ENCODE results near the gene ACOT7. TPM values are rescaled to one million over a fixed set of nuclear protein-coding genes. Genes with fewer than 3 reads are reported as not detected.
"Not testable (repeated sequence)": the region's sequence is repeated elsewhere in the genome, so short reads cannot be mapped to it uniquely, and the experiment has no call there.

Gene ACOT7
- total and polyA plus RNA-seq, 2 donors, result 14.2 to 22.2 TPM

DNA sequence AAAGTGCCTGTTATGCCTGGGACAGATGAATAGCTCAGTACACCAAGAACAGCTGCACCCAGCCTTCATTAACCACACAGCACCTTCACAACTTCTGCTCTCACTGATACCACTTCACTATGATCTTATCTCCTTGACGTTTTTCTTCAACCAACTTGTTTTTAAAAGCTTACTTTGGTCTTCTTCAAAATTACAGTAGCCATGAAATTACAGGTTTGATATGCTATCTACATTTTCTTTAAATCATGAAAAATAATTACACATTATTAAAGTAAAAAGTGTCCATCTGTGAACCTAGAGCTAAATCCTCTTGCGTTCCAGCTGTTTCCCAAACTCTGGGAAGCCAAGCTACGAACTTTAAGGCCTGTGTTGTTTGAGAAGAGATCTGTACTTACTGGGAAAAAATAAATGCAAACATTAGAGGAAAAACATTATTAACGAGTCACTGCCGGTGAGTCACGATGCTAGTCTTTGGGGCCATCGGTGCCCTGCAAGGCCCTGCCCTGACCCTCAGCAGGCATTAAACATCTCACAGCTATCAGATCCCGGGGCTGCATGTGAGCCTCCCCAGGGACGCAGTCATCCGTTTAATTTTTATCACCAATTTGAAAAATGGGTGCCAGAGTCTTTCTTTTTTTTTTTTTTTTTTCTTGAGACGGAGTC, 76.3 kb downstream of the ACOT7 start:
- H3K27ac ChIP-seq (ENCODE audit: low read depth in 1 of 2, low read length in 1 of 2), result peak overlapping the region; percentile 71 to 92
- H3K27me3 ChIP-seq (ENCODE audit: control insufficient read depth in 2 of 2, insufficient read depth in 1 of 2, low read length in 1 of 2), result no peaks in the 10 kb centered on the region
- no peak overlapping the region for H3K4me3 ChIP-seq (ENCODE audit: low read length in 2 of 2)
- DNase-seq (ENCODE audit: low read depth in 6 of 9, low spot score in 9 of 9), result peak in 7 of 9 donors; percentile 25 to 82 (median 45)
- peaks cover 2 to 6% of the 10 kb centered on the region in 2 donors for H3K36me3 ChIP-seq (ENCODE audit: control insufficient read depth in 2 of 2, insufficient read depth in 2 of 2, low read length in 1 of 2)
- H3K4me1 ChIP-seq (ENCODE audit: control insufficient read depth in 2 of 2, insufficient read depth in 2 of 2, low read length in 2 of 2), result peaks cover 7 to 21% of the 10 kb centered on the region in 2 donors
- 82% methylated on average over 11 of the region's 11 CpGs for WGBS
- H3K9me3 ChIP-seq (ENCODE audit: control insufficient read depth in 2 of 2, insufficient read depth in 1 of 2, low read length in 1 of 2), result no peaks in the 10 kb centered on the region

DNA sequence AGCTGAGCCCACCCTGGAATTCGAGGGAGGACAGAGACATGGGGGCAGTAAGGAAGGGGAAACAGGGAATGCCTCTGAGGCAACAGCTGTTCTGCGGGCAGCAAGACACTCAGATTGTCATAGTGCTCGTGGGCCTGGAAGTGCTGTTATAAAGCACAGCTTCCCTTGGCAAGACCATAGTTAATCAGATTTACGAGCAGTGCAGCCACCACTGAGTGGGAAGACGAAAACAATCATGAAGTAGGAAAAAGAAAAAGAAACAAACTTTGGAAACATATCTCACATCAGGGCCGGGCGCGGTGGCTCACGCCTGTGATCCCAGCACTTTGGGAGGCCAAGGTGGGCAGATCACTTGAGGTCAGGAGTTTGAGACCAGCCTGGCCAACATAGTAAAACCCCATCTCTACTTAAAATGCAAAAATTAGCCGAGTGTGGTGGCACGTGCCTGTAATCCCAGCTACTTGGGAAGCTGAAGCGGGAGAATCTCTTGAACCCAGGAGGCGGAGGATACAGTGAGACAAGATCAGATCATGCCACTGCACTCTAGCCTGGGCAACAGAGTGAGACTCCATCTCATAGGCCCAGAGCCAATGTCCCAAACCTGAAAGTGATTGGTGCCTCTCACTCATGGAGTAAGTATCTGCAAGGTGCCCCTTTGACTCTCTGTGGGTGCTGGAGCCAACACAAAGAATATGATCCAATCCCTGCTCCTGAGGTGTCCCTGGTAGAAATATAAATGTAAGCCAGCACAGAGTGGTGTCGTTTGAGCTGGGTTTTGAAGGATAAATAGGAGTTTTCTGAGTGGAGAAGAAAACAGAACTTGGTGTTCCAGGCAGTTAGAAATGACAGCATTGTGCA, 77.1 kb downstream of the ACOT7 start:
- Histone ChIP-seq H3K4me1 (ENCODE audit: control insufficient read depth in 2 of 2, insufficient read depth in 2 of 2, low read length in 2 of 2) (peaks cover 7 to 21% of the 10 kb centered on the region in 2 donors), H3K36me3 (ENCODE audit: control insufficient read depth in 2 of 2, insufficient read depth in 2 of 2, low read length in 1 of 2) (peaks cover 2 to 6% of the 10 kb centered on the region in 2 donors), H3K27ac (ENCODE audit: low read depth in 1 of 2, low read length in 1 of 2) (peak overlapping the region; percentile 81 to 92), H3K9me3 (ENCODE audit: control insufficient read depth in 2 of 2, insufficient read depth in 1 of 2, low read length in 1 of 2) (no peaks in the 10 kb centered on the region), H3K27me3 (ENCODE audit: control insufficient read depth in 2 of 2, insufficient read depth in 1 of 2, low read length in 1 of 2) (no peaks in the 10 kb centered on the region), H3K4me3 (ENCODE audit: low read length in 2 of 2) (no peak overlapping the region)
- 94% methylated on average over 14 of the region's 14 CpGs for WGBS
- DNase-seq (ENCODE audit: low read depth in 6 of 9, low spot score in 9 of 9), result peak in 2 of 9 donors; percentile 19 to 33

DNA sequence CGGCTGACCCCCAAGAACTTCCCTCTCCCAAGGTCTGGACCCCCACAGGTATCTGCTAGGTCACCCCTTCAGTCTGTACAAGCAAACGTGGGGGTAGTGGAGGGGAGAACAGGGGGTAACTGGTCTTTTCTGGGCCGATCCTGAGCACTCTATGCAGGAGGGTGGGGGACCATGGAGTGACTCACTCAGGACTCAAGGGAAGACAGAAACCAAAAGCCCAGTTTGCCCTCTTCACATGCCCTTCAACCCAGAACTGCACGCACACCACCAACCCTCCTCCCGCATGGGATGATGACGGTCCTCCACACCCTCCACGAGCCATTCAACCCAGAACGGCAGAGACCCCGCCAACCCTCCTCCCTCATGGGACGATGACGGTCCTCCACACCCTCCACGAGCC, 79.1 kb downstream of the ACOT7 start:
- 98% methylated on average over 12 of the region's 12 CpGs for WGBS
- Histone ChIP-seq H3K9me3 (ENCODE audit: control insufficient read depth in 2 of 2, insufficient read depth in 1 of 2, low read length in 1 of 2) (peaks cover 0 to 1% of the 10 kb centered on the region in 2 donors), H3K27me3 (ENCODE audit: control insufficient read depth in 2 of 2, insufficient read depth in 1 of 2, low read length in 1 of 2) (no peaks in the 10 kb centered on the region), H3K36me3 (ENCODE audit: control insufficient read depth in 2 of 2, insufficient read depth in 2 of 2, low read length in 1 of 2) (peaks cover 2 to 6% of the 10 kb centered on the region in 2 donors), H3K4me3 (ENCODE audit: low read length in 2 of 2) (no peak overlapping the region), H3K4me1 (ENCODE audit: control insufficient read depth in 2 of 2, insufficient read depth in 2 of 2, low read length in 2 of 2) (peaks cover 7 to 21% of the 10 kb centered on the region in 2 donors), H3K27ac (ENCODE audit: low read depth in 1 of 2, low read length in 1 of 2) (no peak overlapping the region)
- no peak for DNase-seq (ENCODE audit: low read depth in 6 of 9, low spot score in 9 of 9)

DNA sequence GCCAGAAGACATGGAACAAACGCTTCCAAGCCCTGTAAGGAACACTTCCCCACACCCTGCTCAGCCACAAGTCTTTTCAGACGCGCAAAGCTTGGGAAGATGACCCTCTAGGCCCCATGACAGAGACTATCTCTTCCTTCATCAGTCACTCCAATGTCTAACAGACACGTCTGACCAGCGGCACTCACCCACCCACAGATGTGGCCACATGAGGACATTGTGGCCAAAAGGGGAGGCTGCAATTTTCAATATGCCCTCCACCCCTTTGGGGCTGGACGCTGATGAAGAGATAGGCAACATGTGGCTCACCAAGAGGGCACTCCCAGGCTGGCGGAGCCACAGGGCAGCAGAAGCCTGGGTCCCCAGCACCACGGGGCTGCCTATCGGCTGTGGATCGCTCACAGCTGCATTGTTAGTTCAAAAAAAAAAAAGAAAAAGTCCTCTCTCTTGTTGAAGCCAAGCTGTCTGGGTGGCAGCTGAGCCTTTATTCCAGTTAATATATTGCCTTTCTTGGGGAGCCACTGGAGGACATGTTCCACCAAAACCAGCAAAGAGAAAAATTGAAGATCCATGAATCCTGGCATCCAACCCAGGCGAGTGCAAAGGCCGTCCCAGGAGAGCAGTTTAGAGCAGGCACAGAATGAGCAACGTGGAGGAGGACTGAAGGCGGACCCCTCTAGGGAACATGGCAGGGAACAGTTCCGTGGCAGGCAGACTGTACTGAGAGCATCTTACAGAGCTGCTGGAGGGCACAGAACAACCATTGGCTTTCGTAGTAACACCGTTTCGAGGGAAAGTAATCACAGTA, 80.0 kb downstream of the ACOT7 start:
- WGBS, result 93% methylated on average over 18 of the region's 18 CpGs

DNA sequence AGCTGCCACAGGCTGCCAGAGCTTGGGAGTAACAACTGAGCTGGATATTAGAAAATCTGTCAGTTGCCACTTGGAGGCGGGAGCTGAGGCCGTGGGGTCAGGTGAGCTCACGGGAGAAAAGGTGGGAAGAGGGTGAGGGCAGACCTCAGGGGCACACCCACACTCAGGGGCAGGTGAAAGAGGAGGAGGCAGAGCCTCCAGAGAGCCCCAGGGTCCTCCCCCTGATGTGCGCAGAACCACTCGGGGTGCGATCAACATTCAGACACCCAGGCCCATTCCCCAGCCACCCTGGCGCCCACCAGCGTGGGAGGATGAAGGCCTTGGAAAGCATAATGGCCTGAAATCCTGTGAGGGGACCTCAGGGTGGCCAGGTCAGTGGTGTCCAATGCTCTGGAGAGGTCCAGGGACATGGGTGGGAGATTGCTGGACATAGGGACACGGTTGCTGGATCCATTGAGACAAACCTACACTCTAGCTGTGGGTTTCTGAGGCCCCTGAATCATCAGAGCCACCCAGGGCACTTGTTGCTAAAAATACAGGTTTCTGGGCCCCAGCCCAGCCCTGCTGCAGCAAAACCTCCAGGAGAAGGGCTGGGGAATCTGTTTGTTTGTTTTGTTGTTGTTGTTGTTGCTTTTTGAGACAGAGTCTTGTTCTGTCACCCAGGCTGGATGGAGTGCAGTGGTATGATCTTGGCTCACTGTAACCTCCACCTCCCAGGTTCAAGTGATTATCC, 83.3 kb downstream of the ACOT7 start:
- Histone ChIP-seq H3K4me3 (ENCODE audit: low read length in 2 of 2) (no peak overlapping the region), H3K27ac (ENCODE audit: low read depth in 1 of 2, low read length in 1 of 2) (no peak overlapping the region), H3K36me3 (ENCODE audit: control insufficient read depth in 2 of 2, insufficient read depth in 2 of 2, low read length in 1 of 2) (peaks cover 2 to 6% of the 10 kb centered on the region in 2 donors), H3K27me3 (ENCODE audit: control insufficient read depth in 2 of 2, insufficient read depth in 1 of 2, low read length in 1 of 2) (no peaks in the 10 kb centered on the region), H3K4me1 (ENCODE audit: control insufficient read depth in 2 of 2, insufficient read depth in 2 of 2, low read length in 2 of 2) (no peaks in the 10 kb centered on the region), H3K9me3 (ENCODE audit: control insufficient read depth in 2 of 2, insufficient read depth in 1 of 2, low read length in 1 of 2) (peaks cover 2 to 4% of the 10 kb centered on the region in 2 donors)
- no peak for DNase-seq (ENCODE audit: low read depth in 6 of 9, low spot score in 9 of 9)
- 97% methylated on average over 9 of the region's 9 CpGs for WGBS

More for the DNA sequence above, 80.0 kb downstream of the ACOT7 start:
- Histone ChIP-seq H3K4me1 (ENCODE audit: control insufficient read depth in 2 of 2, insufficient read depth in 2 of 2, low read length in 2 of 2) (peaks cover 7 to 21% of the 10 kb centered on the region in 2 donors), H3K36me3 (ENCODE audit: control insufficient read depth in 2 of 2, insufficient read depth in 2 of 2, low read length in 1 of 2) (peaks cover 2 to 6% of the 10 kb centered on the region in 2 donors), H3K27me3 (ENCODE audit: control insufficient read depth in 2 of 2, insufficient read depth in 1 of 2, low read length in 1 of 2) (no peaks in the 10 kb centered on the region), H3K27ac (ENCODE audit: low read depth in 1 of 2, low read length in 1 of 2) (no peak overlapping the region), H3K9me3 (ENCODE audit: control insufficient read depth in 2 of 2, insufficient read depth in 1 of 2, low read length in 1 of 2) (peaks cover 0 to 1% of the 10 kb centered on the region in 2 donors), H3K4me3 (ENCODE audit: low read length in 2 of 2) (no peak overlapping the region)
- DNase-seq (ENCODE audit: low read depth in 6 of 9, low spot score in 9 of 9), result no peak

DNA sequence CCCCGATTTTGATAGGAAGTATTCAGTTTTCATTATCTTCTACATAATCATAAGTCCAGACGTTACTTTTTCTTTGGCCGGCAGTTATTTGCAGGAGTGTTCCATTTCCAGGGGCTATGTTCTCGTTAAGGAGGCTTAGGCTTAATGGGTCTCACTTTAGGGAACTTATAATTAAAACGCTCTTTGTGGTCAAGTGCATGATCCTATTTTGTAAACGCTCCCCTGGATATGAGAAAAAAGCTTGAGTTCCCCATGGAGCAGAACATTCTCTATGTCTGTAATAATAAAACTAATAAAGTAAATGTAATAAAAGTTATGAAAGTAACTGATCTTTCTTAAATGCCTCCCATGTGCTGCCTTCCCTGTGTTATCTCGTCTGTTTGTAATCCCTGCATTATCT, 84.0 kb downstream of the ACOT7 start:
- Histone ChIP-seq H3K27me3 (ENCODE audit: control insufficient read depth in 2 of 2, insufficient read depth in 1 of 2, low read length in 1 of 2) (no peaks in the 10 kb centered on the region), H3K4me1 (ENCODE audit: control insufficient read depth in 2 of 2, insufficient read depth in 2 of 2, low read length in 2 of 2) (no peaks in the 10 kb centered on the region), H3K36me3 (ENCODE audit: control insufficient read depth in 2 of 2, insufficient read depth in 2 of 2, low read length in 1 of 2) (peaks cover 2% of the 10 kb centered on the region in 2 donors), H3K4me3 (ENCODE audit: low read length in 2 of 2) (no peak overlapping the region), H3K9me3 (ENCODE audit: control insufficient read depth in 2 of 2, insufficient read depth in 1 of 2, low read length in 1 of 2) (peaks cover 2 to 4% of the 10 kb centered on the region in 2 donors), H3K27ac (ENCODE audit: low read depth in 1 of 2, low read length in 1 of 2) (no peak overlapping the region)
- 90% methylated on average over 7 of the region's 7 CpGs for WGBS
- no peak for DNase-seq (ENCODE audit: low read depth in 6 of 9, low spot score in 9 of 9)

DNA sequence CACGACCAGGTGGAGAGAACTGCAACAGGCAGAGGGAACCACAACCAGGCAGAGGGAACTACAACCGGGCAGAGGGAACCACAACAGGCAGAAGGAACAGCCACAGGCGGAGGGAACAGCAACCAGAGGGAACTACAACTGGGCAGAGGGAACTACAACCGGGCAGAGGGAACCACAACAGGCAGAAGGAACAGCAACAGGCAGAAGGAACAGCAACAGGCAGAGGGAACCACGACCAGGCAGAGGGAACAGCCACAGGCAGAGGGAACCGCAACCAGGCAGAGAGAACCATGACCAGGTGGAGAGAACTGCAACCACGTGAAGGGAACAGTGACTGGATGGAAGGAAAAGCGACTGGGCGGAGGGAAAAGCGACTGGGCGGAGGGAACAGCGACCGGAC, 85.1 kb downstream of the ACOT7 start:
- Histone ChIP-seq H3K4me3 (ENCODE audit: low read length in 2 of 2) (no peak overlapping the region), H3K27ac (ENCODE audit: low read depth in 1 of 2, low read length in 1 of 2) (no peak overlapping the region), H3K4me1 (ENCODE audit: control insufficient read depth in 2 of 2, insufficient read depth in 2 of 2, low read length in 2 of 2) (no peaks in the 10 kb centered on the region), H3K36me3 (ENCODE audit: control insufficient read depth in 2 of 2, insufficient read depth in 2 of 2, low read length in 1 of 2) (peaks cover 0 to 2% of the 10 kb centered on the region in 2 donors), H3K9me3 (ENCODE audit: control insufficient read depth in 2 of 2, insufficient read depth in 1 of 2, low read length in 1 of 2) (peaks cover 2 to 4% of the 10 kb centered on the region in 2 donors), H3K27me3 (ENCODE audit: control insufficient read depth in 2 of 2, insufficient read depth in 1 of 2, low read length in 1 of 2) (no peaks in the 10 kb centered on the region)
- DNase-seq (ENCODE audit: low read depth in 6 of 9, low spot score in 9 of 9), result no peak
- WGBS, result 91% methylated on average over 13 of the region's 13 CpGs

DNA sequence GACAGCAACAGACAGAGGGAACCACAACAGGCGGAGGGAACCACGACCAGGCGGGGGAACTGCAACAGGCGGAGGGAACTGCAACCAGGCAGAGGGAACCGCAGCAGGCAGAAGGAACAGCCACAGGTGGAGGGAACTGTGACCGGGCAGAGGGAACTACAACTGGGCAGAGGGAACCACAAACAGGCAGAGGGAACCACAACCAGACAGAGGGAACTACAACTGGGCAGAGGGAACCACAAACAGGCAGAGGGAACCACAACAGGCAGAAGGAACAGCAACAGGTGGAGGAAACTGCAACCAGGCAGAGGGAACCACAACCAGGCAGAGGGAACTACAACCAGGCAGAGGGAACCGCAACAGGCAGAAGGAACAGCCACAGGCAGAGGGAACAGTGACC, 85.9 kb downstream of the ACOT7 start:
- DNase-seq (ENCODE audit: low read depth in 6 of 9, low spot score in 9 of 9); H3K27me3 ChIP-seq (ENCODE audit: control insufficient read depth in 2 of 2, insufficient read depth in 1 of 2, low read length in 1 of 2); H3K4me3 ChIP-seq (ENCODE audit: low read length in 2 of 2); H3K27ac ChIP-seq (ENCODE audit: low read depth in 1 of 2, low read length in 1 of 2); H3K36me3 ChIP-seq (ENCODE audit: control insufficient read depth in 2 of 2, insufficient read depth in 2 of 2, low read length in 1 of 2); H3K4me1 ChIP-seq (ENCODE audit: control insufficient read depth in 2 of 2, insufficient read depth in 2 of 2, low read length in 2 of 2); H3K9me3 ChIP-seq (ENCODE audit: control insufficient read depth in 2 of 2, insufficient read depth in 1 of 2, low read length in 1 of 2): not testable (repeated sequence)
- 90% methylated on average over 7 of the region's 7 CpGs for WGBS
